Heart left ventricle (tissue), 16 donors: ENCODE data around the gene LMF2. TPM values are rescaled to one million over a fixed set of nuclear protein-coding genes. Genes with fewer than 3 reads are reported as not detected.

ENCODE experiments used
- ATAC-seq, 4 donors: fragments of 200-7000 bp; cut with Tn5 transposase; one replicate each; pipeline ENCODE4 v1.9.1; 2020 to 2022; ENCODE audit warnings: moderate library complexity in 4 of 4, mild to moderate bottlenecking in 3 of 4, moderate number of reproducible peaks in 1 of 4
- DNase-seq, 5 donors: peaks; one replicate each; pipeline ENCODE4 v3.0.0-alpha.2; 2020
- H3K27ac ChIP-seq, 12 donors: fragments of 200-600 bp; sonication (generic) in 4 of 12; one replicate each; pipeline versions ENCODE4 v1.5.0 to v1.8.0; 2016 to 2022; ENCODE audit warnings: mild to moderate bottlenecking in 2 of 12
- H3K27me3 ChIP-seq, 9 donors: fragments of 200-600 bp; sonication (generic) in 2 of 9; one replicate each; pipeline versions ENCODE4 v1.5.1 to v1.8.0; 2016 to 2022; ENCODE audit warnings: mild to moderate bottlenecking in 3 of 9
- H3K36me3 ChIP-seq, 9 donors: fragments of 200-600 bp; sonication (generic) in 2 of 9; one replicate each; pipeline versions ENCODE4 v1.5.0 to v1.8.0; 2018 to 2022; ENCODE audit warnings: mild to moderate bottlenecking in 2 of 9
- H3K4me1 ChIP-seq, 12 donors: fragments of 200-600 bp; sonication (generic) in 4 of 12; one replicate each; pipeline versions ENCODE4 v1.5.0 to v1.8.0; 2016 to 2022; ENCODE audit warnings: mild to moderate bottlenecking in 3 of 12
- H3K4me3 ChIP-seq, 12 donors: fragments of 200-600 bp; sonication (generic) in 4 of 12; one replicate each; pipeline versions ENCODE4 v1.5.0 to v1.8.0; 2017 to 2022; ENCODE audit warnings: mild to moderate bottlenecking in 9 of 12, moderate library complexity in 4 of 12
- H3K9me3 ChIP-seq, 12 donors: fragments of 200-600 bp; sonication (generic) in 4 of 12; one replicate each; pipeline versions ENCODE4 v1.5.0 to v1.8.0; 2016 to 2022; ENCODE audit warnings: mild to moderate bottlenecking in 1 of 12
- CTCF ChIP-seq, 12 donors: fragments of 200-600 bp; sonication (generic) in 4 of 12; IDR thresholded peaks; one replicate each; pipeline versions ENCODE4 v1.5.0 to v1.8.0; 2018 to 2022; ENCODE audit warnings: antibody characterized with exemption in 12 of 12, mild to moderate bottlenecking in 5 of 12
- POLR2A ChIP-seq, 2 donors: fragments of 450-650 bp; IDR thresholded peaks; one replicate each; pipeline ENCODE4 v1.6.1; 2017; ENCODE audit warnings: antibody characterized with exemption in 2 of 2, mild to moderate bottlenecking in 2 of 2, moderate library complexity in 2 of 2
- WGBS, 4 donors: extraction: QIAGEN DNeasy Blood & Tissue Kit in 2 of 4; methylation state at CpG; one replicate each; pipeline versions ENCODE4 v1.1.5 to v1.1.7; 2013 to 2018; 5-methylcytosine and 5-hydroxymethylcytosine counted together
- intact Hi-C, 10 donors: fragments of 100-400 bp; cut with DNase I; formaldehyde crosslinking; loops; one replicate each; pipeline versions ENCODE4 v1.11.1 to v1.14.2; 2022
- polyA plus RNA-seq, 2 donors: library from polyadenylated mRNA; stranded (reverse); fragments of 200-250 nt; gene quantifications; one replicate each; pipeline ENCODE4 v1.2.3, GENCODE V29; 2013
- total RNA-seq, 9 donors: library from RNA; depleted of rRNA in 2 of 9; stranded (reverse); fragments of >200 nt in 2 of 9; fragmentation: NEBNext Ultra II Directional in 3 of 9; extraction: Animal tissue kit (Norgen Biotek cat#: 25700) in 3 of 9; gene quantifications; one replicate each; pipeline versions ENCODE4 v1.1.0 to v1.2.4, GENCODE V29; 2016 to 2023
- donor health status: ischemic (EF 13 %, LVEDD 7.1; RV severe dilation, severe dysfunction).
- donor health status: healthy with polysubstance abuse.
- donor health status: DM: no; HTN: yes; CAD: no.
- donor health status: DM: no; HTN: no; CAD: no.
- donor health status: ischemic (EF 25% LVEDD 6.9; RV normal size, moderate dysfunction).
- donor health status: ischemic (EF 25% LVEDD 5.7; RV mildly dilated, moderate dysfunction).
- donor health status: healthy.
- donor health status: DM: yes; HTN: yes; CAD: no.
- donor health status: ischemic (EF 35%, LVEDD 5.7; RV mildly dilated, moderate dysfunction).
- donor health status: nonischemic (EF 11% LVEDD 7.7; RV severe dilation, severe dysfunction).
- donor health status: DM: yes; HTN: yes; CAD: no.
- donor health status: PGD.
- donor health status: ischemic (EF 29% LVEDD 5.4; RV normal size, mild dysfunction).
- donor health status: nonischemic (EF 23%, LVEDD 6.1; RV moderate dilation, normal function).

The LMF2 gene
- total and polyA plus RNA-seq, 11 donors, result 20.9 to 46.5 (median 32.1) TPM

GRCh38 chr22:50467773-50468440 lies 39.6 kb downstream of the LMF2 start:
- Histone ChIP-seq H3K27me3 (no peaks in the 10 kb centered on the region), H3K27ac (no peak overlapping the region), H3K9me3 (no peaks in the 10 kb centered on the region), H3K36me3 (peaks cover 2 to 53% (median 49%) of the 10 kb centered on the region in 9 donors), H3K4me3 (no peak overlapping the region), H3K4me1 (peaks cover 0 to 49% (median 37%) of the 10 kb centered on the region in 12 donors)
- intact Hi-C loops, result loop anchor here in 1 of 10 donors (10.0 kb wide), 1 partner anchor 243 kb away; no protein-coding TSS in a partner anchor
- ATAC-seq (no peak), DNase-seq (no peak)
- TF ChIP-seq POLR2A (IDR thresholded peaks at IDR 0.05) (no peak), CTCF (IDR thresholded peaks at IDR 0.05) (no peak)
- 78 to 87% (median 84%) methylated on average over 13 to 22 of the region's 22 CpGs for WGBS, 4 donors

GRCh38 chr22:50467341-50467740 lies 40.2 kb downstream of the LMF2 start:
- peaks cover 0 to 44% (median 31%) of the 10 kb centered on the region in 12 donors for H3K4me1 ChIP-seq
- H3K27me3 ChIP-seq, result no peaks in the 10 kb centered on the region
- H3K4me3 ChIP-seq, result no peak overlapping the region
- DNase-seq, result no peak
- H3K9me3 ChIP-seq, result no peaks in the 10 kb centered on the region
- 85 to 96% (median 88%) methylated on average over 15 to 24 of the region's 24 CpGs for WGBS, 4 donors
- TF ChIP-seq CTCF (IDR thresholded peaks at IDR 0.05) (no peak), POLR2A (IDR thresholded peaks at IDR 0.05) (no peak)
- H3K36me3 ChIP-seq, result peaks cover 2 to 59% (median 54%) of the 10 kb centered on the region in 9 donors
- ATAC-seq, result no peak
- no peak overlapping the region for H3K27ac ChIP-seq
- intact Hi-C loops, result loop anchor here in 1 of 10 donors (10.0 kb wide), 1 partner anchor 243 kb away; no protein-coding TSS in a partner anchor

- peaks cover 0 to 23% (median 12%) of the 10 kb centered on the region in 12 donors for H3K4me1 ChIP-seq
- peaks cover 2 to 79% (median 75%) of the 10 kb centered on the region in 9 donors for H3K36me3 ChIP-seq
- ATAC-seq (no peak), DNase-seq (no peak)
- 87 to 95% (median 92%) methylated on average over 19 to 30 of the region's 30 CpGs for WGBS, 4 donors
- TF ChIP-seq POLR2A (IDR thresholded peaks at IDR 0.05) (no peak), CTCF (IDR thresholded peaks at IDR 0.05) (no peak)
- no peaks in the 10 kb centered on the region for H3K27me3 ChIP-seq
- no peaks in the 10 kb centered on the region for H3K9me3 ChIP-seq
- intact Hi-C loops, result loop anchor here in 1 of 10 donors (10.0 kb wide), 1 partner anchor 240 kb away; no protein-coding TSS in a partner anchor
- no peak overlapping the region for H3K27ac ChIP-seq
- H3K4me3 ChIP-seq, result no peak overlapping the region
Observed at GRCh38 chr22:50465066-50465930, 42.2 kb downstream of the LMF2 start.

GRCh38 chr22:50464451-50464850 lies 43.1 kb downstream of the LMF2 start:
- DNase-seq, result no peak
- intact Hi-C loops, result loop anchor here in 1 of 10 donors (10.0 kb wide), 1 partner anchor 240 kb away; no protein-coding TSS in a partner anchor
- no peak overlapping the region for H3K4me3 ChIP-seq
- no peak for TF ChIP-seq CTCF (IDR thresholded peaks at IDR 0.05)
- no peak for TF ChIP-seq POLR2A (IDR thresholded peaks at IDR 0.05)
- no peak overlapping the region for H3K27ac ChIP-seq
- no peak for ATAC-seq
- no peaks in the 10 kb centered on the region for H3K27me3 ChIP-seq
- H3K4me1 ChIP-seq, result peaks cover 0 to 15% (median 6%) of the 10 kb centered on the region in 12 donors
- no peaks in the 10 kb centered on the region for H3K9me3 ChIP-seq
- peaks cover 2 to 88% (median 83%) of the 10 kb centered on the region in 9 donors for H3K36me3 ChIP-seq
- 91 to 100% (median 93%) methylated on average over 8 to 24 of the region's 24 CpGs for WGBS, 4 donors
